Epithelial cell of prostate (primary cell): Measurements from ENCODE around the gene FASTK.

ENCODE experiments used
- DNase-seq: peaks from one replicate; pipeline ENCODE4 v3.0.0-alpha.2; 2011; ENCODE audit warnings: low read depth, low spot score
- H3K27ac ChIP-seq: fragments of 450-650 bp; 2 replicates; pipeline ENCODE4 v1.5.1; 2017; ENCODE audit warnings: mild to moderate bottlenecking

FASTK gene

GRCh38 chr7:151118108-151119054 is 37.8 kb upstream of the FASTK start:
- no peak overlapping the region for H3K27ac ChIP-seq
- no peak for DNase-seq

GRCh38 chr7:151117565-151117964 is 37.0 kb upstream of the FASTK start:
- no peak for DNase-seq
- no peak overlapping the region for H3K27ac ChIP-seq

- no peak for DNase-seq
- peak overlapping the region; percentile 92 for H3K27ac ChIP-seq
These were observed 36.2 kb upstream of the FASTK start for GRCh38 chr7:151116603-151117440.

- peak overlapping the region; percentile 92 for H3K27ac ChIP-seq
- DNase-seq, result peak; percentile 92
These were observed 35.3 kb upstream of the FASTK start for GRCh38 chr7:151115836-151116418.

- no peak for DNase-seq
These were observed 34.7 kb upstream of the FASTK start for GRCh38 chr7:151115121-151115835.

GRCh38 chr7:151114151-151115090 is 33.8 kb upstream of the FASTK start:
- peak overlapping the region; percentile 92 for H3K27ac ChIP-seq

More at GRCh38 chr7:151115121-151115835, 34.7 kb upstream of the FASTK start:
- peak overlapping the region; percentile 92 for H3K27ac ChIP-seq

GRCh38 chr7:151113344-151114150 is 32.9 kb upstream of the FASTK start:
- no peak for DNase-seq
- peak overlapping the region; percentile 92 for H3K27ac ChIP-seq

More at GRCh38 chr7:151114151-151115090, 33.8 kb upstream of the FASTK start:
- peak; percentile 18 for DNase-seq

- DNase-seq, result no peak
- H3K27ac ChIP-seq, result no peak overlapping the region
These were observed 30.5 kb upstream of the FASTK start for GRCh38 chr7:151110941-151111645.

GRCh38 chr7:151110236-151110940 is 29.8 kb upstream of the FASTK start:
- DNase-seq, result no peak
- H3K27ac ChIP-seq, result no peak overlapping the region

- no peak for DNase-seq
- no peak overlapping the region for H3K27ac ChIP-seq
These were observed 28.8 kb upstream of the FASTK start for GRCh38 chr7:151109094-151110048.

- no peak overlapping the region for H3K27ac ChIP-seq
- no peak for DNase-seq
These were observed 27.3 kb upstream of the FASTK start for GRCh38 chr7:151107882-151108281.

- DNase-seq, result no peak
These were observed 24.0 kb upstream of the FASTK start for GRCh38 chr7:151104411-151105235.

GRCh38 chr7:151103973-151104372 is 23.4 kb upstream of the FASTK start:
- H3K27ac ChIP-seq, result no peak overlapping the region
- no peak for DNase-seq

More at GRCh38 chr7:151104411-151105235, 24.0 kb upstream of the FASTK start:
- no peak overlapping the region for H3K27ac ChIP-seq

- no peak for DNase-seq
These were observed 22.4 kb upstream of the FASTK start for GRCh38 chr7:151102991-151103390.

More at GRCh38 chr7:151102991-151103390, 22.4 kb upstream of the FASTK start:
- no peak overlapping the region for H3K27ac ChIP-seq
